ENCODE measurements around the gene ERMN. TPM values are rescaled to one million over a fixed set of nuclear protein-coding genes. Genes with fewer than 3 reads are reported as not detected.

ERMN gene
- total RNA-seq, 2 donors from 2014 or later = 0.17 TPM; not detected in 1

GRCh38 chr2:157303612-157304011 lies 22.0 kb downstream of the ERMN start:
- intact Hi-C loops (cut with DNase I) = no loop called here
- TF ChIP-seq CTCF (IDR thresholded peaks at IDR 0.05) = no peak
- no peak for TF ChIP-seq POLR2AphosphoS5 (IDR thresholded peaks at IDR 0.05)
- no peak for TF ChIP-seq POLR2A (IDR thresholded peaks at IDR 0.05)
- no peak overlapping the region for H3K27ac ChIP-seq
- 45% methylated on average over 2 of the region's 2 CpGs for WGBS
- H3K36me3 ChIP-seq = no peaks in the 10 kb centered on the region
- no peaks in the 10 kb centered on the region for H3K9me3 ChIP-seq
- no peak overlapping the region for H3K4me3 ChIP-seq
- no peaks in the 10 kb centered on the region for H3K4me1 ChIP-seq (replicated peaks)
- no peaks in the 10 kb centered on the region for H3K27me3 ChIP-seq (replicated peaks; ENCODE audit: insufficient read depth)
- DNase-seq (ENCODE audit: low spot score) = no peak

- intact Hi-C loops (cut with DNase I) = no loop called here
- 29% methylated on average over 9 of the region's 9 CpGs for WGBS
- no peaks in the 10 kb centered on the region for H3K4me1 ChIP-seq (replicated peaks)
- no peak overlapping the region for H3K4me3 ChIP-seq
- DNase-seq (ENCODE audit: low spot score) = peak; percentile 17
- H3K9me3 ChIP-seq = no peaks in the 10 kb centered on the region
- no peaks in the 10 kb centered on the region for H3K27me3 ChIP-seq (replicated peaks; ENCODE audit: insufficient read depth)
- no peaks in the 10 kb centered on the region for H3K36me3 ChIP-seq
- TF ChIP-seq CTCF (IDR thresholded peaks at IDR 0.05) (peak; percentile 41 to 61 (median 58)), POLR2AphosphoS5 (IDR thresholded peaks at IDR 0.05) (no peak)
- H3K27ac ChIP-seq = no peak overlapping the region
These were observed 23.0 kb downstream of the ERMN start for GRCh38 chr2:157302492-157303099.

- TF ChIP-seq CTCF (IDR thresholded peaks at IDR 0.05) = no peak
- TF ChIP-seq POLR2A (IDR thresholded peaks at IDR 0.05) = no peak
- no peak for TF ChIP-seq POLR2AphosphoS5 (IDR thresholded peaks at IDR 0.05)
- intact Hi-C loops (cut with DNase I) = no loop called here
- H3K27me3 ChIP-seq (replicated peaks; ENCODE audit: insufficient read depth) = no peaks in the 10 kb centered on the region
- no peaks in the 10 kb centered on the region for H3K4me1 ChIP-seq (replicated peaks)
- H3K27ac ChIP-seq = no peak overlapping the region
- WGBS = 95% methylated on average over 2 of the region's 2 CpGs
- no peak for DNase-seq (ENCODE audit: low spot score)
- no peaks in the 10 kb centered on the region for H3K36me3 ChIP-seq
- H3K4me3 ChIP-seq = no peak overlapping the region
- H3K9me3 ChIP-seq = no peaks in the 10 kb centered on the region
These were observed 24.3 kb downstream of the ERMN start for GRCh38 chr2:157301307-157301706.

GRCh38 chr2:157296958-157297357 lies 28.7 kb downstream of the ERMN start:
- no peak for DNase-seq (ENCODE audit: low spot score)
- Histone ChIP-seq H3K27me3 (replicated peaks; ENCODE audit: insufficient read depth) (no peaks in the 10 kb centered on the region), H3K9me3 (no peaks in the 10 kb centered on the region), H3K27ac (no peak overlapping the region), H3K36me3 (no peaks in the 10 kb centered on the region), H3K4me1 (replicated peaks) (no peaks in the 10 kb centered on the region), H3K4me3 (no peak overlapping the region)
- TF ChIP-seq POLR2AphosphoS5 (IDR thresholded peaks at IDR 0.05) (no peak), POLR2A (IDR thresholded peaks at IDR 0.05) (no peak), CTCF (IDR thresholded peaks at IDR 0.05) (no peak)
- intact Hi-C loops (cut with DNase I) = no loop called here
- WGBS = 94% methylated on average over 4 of the region's 4 CpGs

- no peak overlapping the region for H3K4me3 ChIP-seq
- intact Hi-C loops (cut with DNase I) = no loop called here
- no peaks in the 10 kb centered on the region for H3K9me3 ChIP-seq
- TF ChIP-seq POLR2AphosphoS5 (IDR thresholded peaks at IDR 0.05) (no peak), POLR2A (IDR thresholded peaks at IDR 0.05) (no peak), CTCF (IDR thresholded peaks at IDR 0.05) (no peak)
- no peak overlapping the region for H3K27ac ChIP-seq
- H3K36me3 ChIP-seq = no peaks in the 10 kb centered on the region
- no peak for DNase-seq (ENCODE audit: low spot score)
- 32% methylated on average over 1 of the region's 1 CpG for WGBS
- H3K4me1 ChIP-seq (replicated peaks) = no peaks in the 10 kb centered on the region
- H3K27me3 ChIP-seq (replicated peaks; ENCODE audit: insufficient read depth) = no peaks in the 10 kb centered on the region
These were observed 29.1 kb downstream of the ERMN start for GRCh38 chr2:157296490-157296889.

All from prostate gland (tissue), 2 donors.